Vagina (tissue), 2 donors: ENCODE measurements around the gene ENTREP1.

ENCODE experiments used
- CTCF ChIP-seq, 3 experiments: fragments of 450-650 bp in 2 of 3; fragments of 200-600 bp in 1 of 3; sonication (generic) in 1 of 3; IDR thresholded peaks; one replicate each; pipeline ENCODE4 v1.5.1; 2017 to 2019; ENCODE audit warnings: antibody characterized with exemption in 3 of 3, mild to moderate bottlenecking in 2 of 3, moderate library complexity in 2 of 3
- POLR2A ChIP-seq, 2 donors: fragments of 450-650 bp; IDR thresholded peaks; one replicate each; pipeline ENCODE4 v1.6.1; 2017; ENCODE audit warnings: antibody characterized with exemption in 2 of 2, mild to moderate bottlenecking in 2 of 2, moderate library complexity in 2 of 2
- POLR2AphosphoS5 ChIP-seq, 2 donors: sonication (generic); formaldehyde crosslinking; IDR thresholded peaks; one replicate each; pipeline ENCODE4 v1.9.0; 2017; ENCODE audit warnings: antibody characterized with exemption in 2 of 2, mild to moderate bottlenecking in 2 of 2, low read depth in 1 of 2; ENCODE audit not compliant: insufficient read depth in 1 of 2

- TF ChIP-seq CTCF (IDR thresholded peaks at IDR 0.05) (no peak), POLR2A (IDR thresholded peaks at IDR 0.05) (no peak), POLR2AphosphoS5 (IDR thresholded peaks at IDR 0.05; ENCODE audit: insufficient read depth in 1 of 2, low read depth in 1 of 2) (no peak)
Measured at GRCh38 chr9:69371001-69371400, 46.0 kb downstream of the ENTREP1 start.
